ENCODE results near the gene PPARGC1A. TPM values are rescaled to one million over a fixed set of nuclear protein-coding genes. Genes with fewer than 3 reads are reported as not detected.

PPARGC1A gene
- total RNA-seq, 1 experiment from 2014 or later = 1.9 TPM

GRCh38 chr4:23839279-23839678, 50.6 kb downstream of the PPARGC1A start:
- Mint-ChIP-seq H3K27ac (0 out of 2 replicates have a peak overlapping the region, but pooled peaks have one; percentile 4), H3K36me3 (no peaks in the 10 kb centered on the region), H3K4me1 (no peaks in the 10 kb centered on the region), H3K9me3 (peaks cover 6% of the 10 kb centered on the region; the same call in 1 of the 2 replicates), H3K27me3 (ENCODE audit: low read depth) (no peaks in the 10 kb centered on the region), H3K4me3 (no peak overlapping the region)
- CTCF ChIA-PET = interaction anchor here (0.5 kb wide), 1 partner anchor 1035 kb away, joined by 3 read pairs; no protein-coding TSS in a partner anchor
- no peak for ATAC-seq
- POLR2A ChIA-PET = no interaction called here
- DNase-seq (ENCODE audit: low spot score) = no peak
- TF ChIP-seq SP1 (CRISPR knock-in tag; conservative IDR thresholded peaks at IDR 0.05) (no peak), ZNF232 (CRISPR knock-in tag; IDR thresholded peaks at IDR 0.05) (no peak), JUN (CRISPR knock-in tag; IDR thresholded peaks at IDR 0.05) (no peak), JAZF1 (CRISPR knock-in tag; IDR thresholded peaks at IDR 0.05) (no peak), NR3C1 (CRISPR knock-in tag; conservative IDR thresholded peaks at IDR 0.05; ENCODE audit: low read depth) (no peak), GTF2I (CRISPR knock-in tag; conservative IDR thresholded peaks at IDR 0.05) (no peak), FOXP1 (CRISPR knock-in tag; IDR thresholded peaks at IDR 0.05; ENCODE audit: borderline replicate concordance) (no peak), ATF6 (CRISPR knock-in tag; IDR thresholded peaks at IDR 0.05) (no peak), FOXK1 (CRISPR knock-in tag; IDR thresholded peaks at IDR 0.05) (no peak), AR (CRISPR knock-in tag; IDR thresholded peaks at IDR 0.05) (no peak), MXD4 (CRISPR knock-in tag; IDR thresholded peaks at IDR 0.05; ENCODE audit: borderline replicate concordance) (no peak), NR2C2 (CRISPR knock-in tag; IDR thresholded peaks at IDR 0.05) (no peak), USF2 (CRISPR knock-in tag; IDR thresholded peaks at IDR 0.05) (no peak)
- TF ChIP-seq, protein P1, sequence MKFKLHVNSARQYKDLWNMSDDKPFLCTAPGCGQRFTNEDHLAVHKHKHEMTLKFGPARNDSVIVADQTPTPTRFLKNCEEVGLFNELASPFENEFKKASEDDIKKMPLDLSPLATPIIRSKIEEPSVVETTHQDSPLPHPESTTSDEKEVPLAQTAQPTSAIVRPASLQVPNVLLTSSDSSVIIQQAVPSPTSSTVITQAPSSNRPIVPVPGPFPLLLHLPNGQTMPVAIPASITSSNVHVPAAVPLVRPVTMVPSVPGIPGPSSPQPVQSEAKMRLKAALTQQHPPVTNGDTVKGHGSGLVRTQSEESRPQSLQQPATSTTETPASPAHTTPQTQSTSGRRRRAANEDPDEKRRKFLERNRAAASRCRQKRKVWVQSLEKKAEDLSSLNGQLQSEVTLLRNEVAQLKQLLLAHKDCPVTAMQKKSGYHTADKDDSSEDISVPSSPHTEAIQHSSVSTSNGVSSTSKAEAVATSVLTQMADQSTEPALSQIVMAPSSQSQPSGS (CRISPR knock-in tag; IDR thresholded peaks at IDR 0.05; ENCODE audit: borderline replicate concordance, low read depth) = no peak
- TF ChIP-seq, protein P2, sequence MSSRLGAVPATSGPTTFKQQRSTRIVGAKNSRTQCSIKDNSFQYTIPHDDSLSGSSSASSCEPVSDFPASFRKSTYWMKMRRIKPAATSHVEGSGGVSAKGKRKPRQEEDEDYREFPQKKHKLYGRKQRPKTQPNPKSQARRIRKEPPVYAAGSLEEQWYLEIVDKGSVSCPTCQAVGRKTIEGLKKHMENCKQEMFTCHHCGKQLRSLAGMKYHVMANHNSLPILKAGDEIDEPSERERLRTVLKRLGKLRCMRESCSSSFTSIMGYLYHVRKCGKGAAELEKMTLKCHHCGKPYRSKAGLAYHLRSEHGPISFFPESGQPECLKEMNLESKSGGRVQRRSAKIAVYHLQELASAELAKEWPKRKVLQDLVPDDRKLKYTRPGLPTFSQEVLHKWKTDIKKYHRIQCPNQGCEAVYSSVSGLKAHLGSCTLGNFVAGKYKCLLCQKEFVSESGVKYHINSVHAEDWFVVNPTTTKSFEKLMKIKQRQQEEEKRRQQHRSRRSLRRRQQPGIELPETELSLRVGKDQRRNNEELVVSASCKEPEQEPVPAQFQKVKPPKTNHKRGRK (CRISPR knock-in tag; IDR thresholded peaks at IDR 0.05; ENCODE audit: borderline replicate concordance) = no peak
- TF ChIP-seq, protein P3, sequence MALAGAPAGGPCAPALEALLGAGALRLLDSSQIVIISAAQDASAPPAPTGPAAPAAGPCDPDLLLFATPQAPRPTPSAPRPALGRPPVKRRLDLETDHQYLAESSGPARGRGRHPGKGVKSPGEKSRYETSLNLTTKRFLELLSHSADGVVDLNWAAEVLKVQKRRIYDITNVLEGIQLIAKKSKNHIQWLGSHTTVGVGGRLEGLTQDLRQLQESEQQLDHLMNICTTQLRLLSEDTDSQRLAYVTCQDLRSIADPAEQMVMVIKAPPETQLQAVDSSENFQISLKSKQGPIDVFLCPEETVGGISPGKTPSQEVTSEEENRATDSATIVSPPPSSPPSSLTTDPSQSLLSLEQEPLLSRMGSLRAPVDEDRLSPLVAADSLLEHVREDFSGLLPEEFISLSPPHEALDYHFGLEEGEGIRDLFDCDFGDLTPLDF (CRISPR knock-in tag; IDR thresholded peaks at IDR 0.05) = no peak
- TF ChIP-seq, protein P4, sequence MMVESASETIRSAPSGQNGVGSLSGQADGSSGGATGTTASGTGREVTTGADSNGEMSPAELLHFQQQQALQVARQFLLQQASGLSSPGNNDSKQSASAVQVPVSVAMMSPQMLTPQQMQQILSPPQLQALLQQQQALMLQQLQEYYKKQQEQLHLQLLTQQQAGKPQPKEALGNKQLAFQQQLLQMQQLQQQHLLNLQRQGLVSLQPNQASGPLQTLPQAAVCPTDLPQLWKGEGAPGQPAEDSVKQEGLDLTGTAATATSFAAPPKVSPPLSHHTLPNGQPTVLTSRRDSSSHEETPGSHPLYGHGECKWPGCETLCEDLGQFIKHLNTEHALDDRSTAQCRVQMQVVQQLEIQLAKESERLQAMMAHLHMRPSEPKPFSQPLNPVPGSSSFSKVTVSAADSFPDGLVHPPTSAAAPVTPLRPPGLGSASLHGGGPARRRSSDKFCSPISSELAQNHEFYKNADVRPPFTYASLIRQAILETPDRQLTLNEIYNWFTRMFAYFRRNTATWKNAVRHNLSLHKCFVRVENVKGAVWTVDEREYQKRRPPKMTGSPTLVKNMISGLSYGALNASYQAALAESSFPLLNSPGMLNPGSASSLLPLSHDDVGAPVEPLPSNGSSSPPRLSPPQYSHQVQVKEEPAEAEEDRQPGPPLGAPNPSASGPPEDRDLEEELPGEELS (CRISPR knock-in tag; IDR thresholded peaks at IDR 0.05) = no peak
